Dendritic cell treated with granulocyte-macrophage colony-stimulating factor and Interleukin-4, amounts not matched to agents 40 ng/mL and 50 ng/mL, for 4 days (primary cell): ENCODE measurements around the gene SH3BP2.

Experiments used
- H3K27ac Mint-ChIP-seq: one replicate; pipeline ENCODE4 v1.8.0; 2022; ENCODE audit warnings: mild to moderate bottlenecking, mixed read lengths
- H3K27me3 Mint-ChIP-seq: one replicate; pipeline ENCODE4 v1.8.0; 2022; ENCODE audit warnings: mild to moderate bottlenecking, mixed read lengths
- H3K36me3 Mint-ChIP-seq: one replicate; pipeline ENCODE4 v1.8.0; 2022; ENCODE audit warnings: low read depth, mixed read lengths
- H3K4me1 Mint-ChIP-seq: one replicate; pipeline ENCODE4 v1.8.0; 2022; ENCODE audit warnings: low read depth, mixed read lengths
- H3K4me3 Mint-ChIP-seq: one replicate; pipeline ENCODE4 v1.8.0; 2022; ENCODE audit warnings: mild to moderate bottlenecking, moderate library complexity, mixed read lengths
- H3K9me3 Mint-ChIP-seq: one replicate; pipeline ENCODE4 v1.8.0; 2022; ENCODE audit warnings: mixed read lengths
- intact Hi-C: fragments of 100-400 bp; cut with micrococcal nuclease; formaldehyde crosslinking; loops from one replicate; pipeline ENCODE4 v1.15.0; 2022

Gene SH3BP2

GRCh38 chr4:2810388-2810787 lies 17.5 kb downstream of the SH3BP2 start:
- intact Hi-C loops: no loop called here
- peaks cover 95% of the 10 kb centered on the region for H3K4me1 Mint-ChIP-seq
- H3K27me3 Mint-ChIP-seq: no peaks in the 10 kb centered on the region
- peaks cover 95% of the 10 kb centered on the region for H3K36me3 Mint-ChIP-seq
- peak overlapping the region; percentile 82 for H3K27ac Mint-ChIP-seq
- H3K4me3 Mint-ChIP-seq: peak overlapping the region; percentile 2
- no peaks in the 10 kb centered on the region for H3K9me3 Mint-ChIP-seq

GRCh38 chr4:2811830-2812611 lies 19.1 kb downstream of the SH3BP2 start:
- H3K4me1 Mint-ChIP-seq: peaks cover 93% of the 10 kb centered on the region
- intact Hi-C loops: loop anchor here (1.0 kb wide), 1 partner anchor 11 kb away; no protein-coding TSS in a partner anchor
- no peaks in the 10 kb centered on the region for H3K9me3 Mint-ChIP-seq
- H3K4me3 Mint-ChIP-seq: peak overlapping the region; percentile 75
- H3K27ac Mint-ChIP-seq: peak overlapping the region; percentile 82
- H3K27me3 Mint-ChIP-seq: no peaks in the 10 kb centered on the region
- H3K36me3 Mint-ChIP-seq: peaks cover 95% of the 10 kb centered on the region

GRCh38 chr4:2812612-2813354 lies 19.9 kb downstream of the SH3BP2 start:
- peaks cover 95% of the 10 kb centered on the region for H3K36me3 Mint-ChIP-seq
- H3K9me3 Mint-ChIP-seq: no peaks in the 10 kb centered on the region
- H3K27ac Mint-ChIP-seq: peak overlapping the region; percentile 82
- H3K4me1 Mint-ChIP-seq: peaks cover 93% of the 10 kb centered on the region
- H3K4me3 Mint-ChIP-seq: peak overlapping the region; percentile 75
- H3K27me3 Mint-ChIP-seq: no peaks in the 10 kb centered on the region
- intact Hi-C loops: loop anchor here (1.0 kb wide), 1 partner anchor 11 kb away; no protein-coding TSS in a partner anchor

GRCh38 chr4:2813446-2814405 lies 20.8 kb downstream of the SH3BP2 start:
- intact Hi-C loops: no loop called here
- peaks cover 91% of the 10 kb centered on the region for H3K36me3 Mint-ChIP-seq
- H3K4me3 Mint-ChIP-seq: peak overlapping the region; percentile 42

GRCh38 chr4:2814627-2815270 lies 21.9 kb downstream of the SH3BP2 start:
- peaks cover 85% of the 10 kb centered on the region for H3K4me1 Mint-ChIP-seq
- H3K9me3 Mint-ChIP-seq: no peaks in the 10 kb centered on the region
- peaks cover 94% of the 10 kb centered on the region for H3K36me3 Mint-ChIP-seq
- H3K27ac Mint-ChIP-seq: no peak overlapping the region
- H3K4me3 Mint-ChIP-seq: no peak overlapping the region
- H3K27me3 Mint-ChIP-seq: no peaks in the 10 kb centered on the region
- intact Hi-C loops: loop anchor here (5.0 kb wide), 1 partner anchor 42 kb away; no protein-coding TSS in a partner anchor

More at GRCh38 chr4:2813446-2814405, 20.8 kb downstream of the SH3BP2 start:
- H3K27me3 Mint-ChIP-seq: no peaks in the 10 kb centered on the region
- peaks cover 86% of the 10 kb centered on the region for H3K4me1 Mint-ChIP-seq
- H3K9me3 Mint-ChIP-seq: no peaks in the 10 kb centered on the region
- H3K27ac Mint-ChIP-seq: no peak overlapping the region

GRCh38 chr4:2816401-2816954 lies 23.6 kb downstream of the SH3BP2 start:
- Mint-ChIP-seq H3K36me3 (peaks cover 94% of the 10 kb centered on the region), H3K27ac (peak overlapping the region; percentile 46), H3K27me3 (no peaks in the 10 kb centered on the region), H3K4me3 (peak overlapping the region; percentile 62), H3K4me1 (peaks cover 77% of the 10 kb centered on the region), H3K9me3 (no peaks in the 10 kb centered on the region)
- intact Hi-C loops: loop anchor here (5.0 kb wide), 1 partner anchor 44 kb away; no protein-coding TSS in a partner anchor

- H3K36me3 Mint-ChIP-seq: peaks cover 94% of the 10 kb centered on the region
- H3K27ac Mint-ChIP-seq: peak overlapping the region; percentile 46
- peaks cover 73% of the 10 kb centered on the region for H3K4me1 Mint-ChIP-seq
Measured at GRCh38 chr4:2817137-2817536, 24.3 kb downstream of the SH3BP2 start.

GRCh38 chr4:2817701-2818350 lies 24.9 kb downstream of the SH3BP2 start:
- Mint-ChIP-seq H3K36me3 (peaks cover 94% of the 10 kb centered on the region), H3K27ac (peak overlapping the region; percentile 46), H3K4me3 (peak overlapping the region; percentile 62), H3K27me3 (no peaks in the 10 kb centered on the region), H3K9me3 (no peaks in the 10 kb centered on the region), H3K4me1 (peaks cover 73% of the 10 kb centered on the region)
- intact Hi-C loops: loop anchor here (5.0 kb wide), 1 partner anchor 46 kb away; no protein-coding TSS in a partner anchor

More at GRCh38 chr4:2817137-2817536, 24.3 kb downstream of the SH3BP2 start:
- Mint-ChIP-seq H3K27me3 (no peaks in the 10 kb centered on the region), H3K4me3 (peak overlapping the region; percentile 62), H3K9me3 (no peaks in the 10 kb centered on the region)
- intact Hi-C loops: loop anchor here (5.0 kb wide), 1 partner anchor 45 kb away; no protein-coding TSS in a partner anchor

- peaks cover 94% of the 10 kb centered on the region for H3K36me3 Mint-ChIP-seq
- no peak overlapping the region for H3K4me3 Mint-ChIP-seq
- H3K27ac Mint-ChIP-seq: no peak overlapping the region
- no peaks in the 10 kb centered on the region for H3K9me3 Mint-ChIP-seq
- intact Hi-C loops: loop anchor here (5.0 kb wide), 1 partner anchor 46 kb away; no protein-coding TSS in a partner anchor
- no peaks in the 10 kb centered on the region for H3K27me3 Mint-ChIP-seq
- peaks cover 73% of the 10 kb centered on the region for H3K4me1 Mint-ChIP-seq
Measured at GRCh38 chr4:2818351-2818939, 25.6 kb downstream of the SH3BP2 start.

GRCh38 chr4:2819244-2820215 lies 26.6 kb downstream of the SH3BP2 start:
- Mint-ChIP-seq H3K27me3 (no peaks in the 10 kb centered on the region), H3K9me3 (no peaks in the 10 kb centered on the region), H3K4me3 (no peak overlapping the region), H3K36me3 (peaks cover 94% of the 10 kb centered on the region), H3K27ac (no peak overlapping the region), H3K4me1 (peaks cover 65% of the 10 kb centered on the region)
- intact Hi-C loops: loop anchor here (5.0 kb wide), 1 partner anchor 47 kb away; no protein-coding TSS in a partner anchor
